Globus pallidus (tissue), 1 donor: ENCODE results near the gene CCDC12.
"Not testable (repeated sequence)": the region's sequence is repeated elsewhere in the genome, so short reads cannot be mapped to it uniquely, and the experiment has no call there.

ENCODE experiments used
- DNase-seq: peaks from one replicate; pipeline ENCODE4 v3.0.0-alpha.2; 2015; ENCODE audit warnings: low spot score

Gene CCDC12

GRCh38 chr3:46922871-46923558, 53.5 kb downstream of the CCDC12 start:
- no peak for DNase-seq

DNA sequence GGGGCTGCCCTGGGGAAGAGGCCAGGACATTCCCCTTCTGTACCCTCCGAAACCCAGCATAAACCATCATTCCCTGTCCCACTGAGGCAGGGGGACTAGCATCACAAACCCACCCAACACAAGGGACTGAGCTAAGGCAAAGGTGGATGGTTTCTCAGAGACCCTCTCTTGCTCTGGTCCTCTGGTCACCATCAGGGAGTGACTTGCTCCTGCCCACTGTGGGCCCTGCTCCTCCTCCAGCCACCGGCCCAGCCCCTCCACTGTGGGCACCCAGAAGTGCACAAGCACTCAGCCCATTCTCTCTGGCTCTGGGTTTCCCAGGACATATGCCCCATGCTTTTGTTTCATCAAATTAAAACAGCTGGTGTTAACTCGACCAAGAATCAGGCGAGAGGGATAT, 54.1 kb downstream of the CCDC12 start:
- DNase-seq, result no peak

GRCh38 chr3:46921871-46922271, 54.7 kb downstream of the CCDC12 start:
- no peak for DNase-seq

GRCh38 chr3:46921041-46921440, 55.5 kb downstream of the CCDC12 start:
- DNase-seq, result no peak

- DNase-seq, result no peak
Measured at GRCh38 chr3:46918634-46919033, 57.9 kb downstream of the CCDC12 start.

DNA sequence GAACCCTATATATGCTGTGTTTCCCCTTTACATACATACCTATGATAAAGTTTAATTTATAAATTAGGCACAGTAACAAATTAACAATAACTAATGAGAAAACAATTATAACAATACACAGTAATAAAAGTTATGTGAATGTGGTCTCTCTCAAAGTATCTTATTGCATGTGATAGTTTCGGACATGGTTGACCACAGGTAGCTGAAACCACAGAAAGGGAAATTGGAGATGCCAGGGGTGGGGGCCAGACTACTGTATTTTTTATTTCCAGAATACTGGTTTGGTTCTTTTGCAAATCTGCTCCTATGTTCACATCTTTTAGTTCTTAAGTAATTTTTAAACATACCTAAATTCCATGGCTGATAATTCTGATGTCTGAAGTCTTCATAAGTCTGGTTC, 58.3 kb downstream of the CCDC12 start:
- no peak for DNase-seq

DNA sequence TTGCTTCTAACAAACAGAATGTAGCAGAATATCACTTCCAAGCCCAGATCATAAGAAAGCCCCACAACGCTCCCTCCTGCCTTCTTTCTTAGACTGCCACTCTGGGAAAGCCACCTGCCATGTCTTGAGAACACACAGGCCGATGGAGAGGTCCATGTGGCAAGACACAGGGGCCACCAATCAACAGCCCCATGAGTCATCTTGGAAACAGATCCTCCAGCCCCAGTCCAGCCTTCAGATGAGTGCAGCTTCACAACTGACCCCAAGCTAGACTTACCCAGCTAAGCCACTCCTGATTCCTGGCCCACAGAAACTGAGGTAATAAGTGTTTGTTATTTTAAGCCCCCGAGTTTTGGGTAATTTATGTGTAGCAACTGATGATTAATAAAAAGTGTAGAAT, 59.3 kb downstream of the CCDC12 start:
- DNase-seq, result no peak

- DNase-seq, result no peak
Measured at GRCh38 chr3:46916799-46917198, 59.7 kb downstream of the CCDC12 start.

GRCh38 chr3:46916278-46916677, 60.3 kb downstream of the CCDC12 start:
- no peak for DNase-seq

DNA sequence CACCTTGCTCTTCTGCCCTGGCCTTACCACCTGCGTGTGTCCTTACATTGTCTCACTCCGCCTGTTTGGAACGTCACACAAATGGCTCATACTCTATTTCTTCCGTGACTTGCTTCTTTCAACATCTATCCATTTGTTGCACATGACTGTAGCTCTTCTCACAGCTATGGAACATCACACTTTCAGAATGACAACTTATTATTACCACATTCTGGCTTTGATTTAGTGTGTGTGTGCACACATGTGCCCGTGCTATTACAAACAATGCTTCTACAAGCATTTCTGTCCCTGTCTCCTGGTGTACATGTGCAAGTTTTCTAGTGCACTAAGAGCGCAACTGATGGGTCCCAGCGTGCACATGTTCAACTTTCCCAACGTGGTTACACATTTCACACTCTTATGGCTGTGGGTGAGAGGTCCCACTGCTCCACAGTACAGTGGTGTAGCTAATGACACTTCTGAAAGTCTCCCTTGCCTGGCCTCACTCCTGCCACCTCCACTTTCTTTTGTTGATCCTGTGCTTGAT, 61.2 kb downstream of the CCDC12 start:
- DNase-seq, result no peak

DNA sequence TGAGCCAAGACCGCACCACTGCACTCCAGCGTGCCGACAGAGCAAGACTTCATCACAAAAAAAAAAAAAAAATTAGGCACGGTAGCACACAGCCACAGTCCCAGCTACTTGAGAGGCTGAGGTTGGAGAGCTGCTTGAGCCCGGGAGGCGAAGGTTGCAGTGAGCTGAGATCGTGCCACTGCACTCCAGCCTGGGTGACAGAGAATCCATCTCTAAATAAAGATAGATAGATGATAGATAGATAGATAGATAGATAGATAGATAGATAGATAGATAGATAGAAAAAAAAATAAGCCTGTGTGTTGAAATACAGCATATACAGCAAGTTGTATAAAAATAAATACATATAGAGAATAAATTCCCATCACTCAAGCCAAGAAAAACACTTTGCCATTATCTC, 61.7 kb downstream of the CCDC12 start:
- no peak for DNase-seq

- DNase-seq, result no peak
Measured at GRCh38 chr3:46913644-46914043, 62.9 kb downstream of the CCDC12 start.

DNA sequence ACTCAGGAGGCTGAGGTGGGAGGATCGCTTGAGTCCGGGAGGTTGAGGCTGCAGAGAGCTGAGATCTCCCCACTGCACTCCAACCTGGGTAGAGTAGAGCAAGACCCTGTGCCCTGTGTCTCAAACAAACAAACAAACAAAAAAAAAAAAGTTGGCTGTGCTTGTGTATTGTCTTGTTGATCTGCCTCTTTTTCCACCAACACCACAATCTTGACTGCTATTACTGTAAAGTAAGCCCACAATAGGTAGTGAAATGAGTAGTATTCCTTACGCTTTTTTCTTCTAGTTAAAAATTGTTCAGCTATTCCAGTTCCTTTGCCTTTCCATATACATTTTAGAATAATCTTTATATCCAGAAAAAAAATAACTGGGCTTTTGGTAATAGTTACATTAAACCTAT, 63.6 kb downstream of the CCDC12 start:
- DNase-seq, result no peak

DNA sequence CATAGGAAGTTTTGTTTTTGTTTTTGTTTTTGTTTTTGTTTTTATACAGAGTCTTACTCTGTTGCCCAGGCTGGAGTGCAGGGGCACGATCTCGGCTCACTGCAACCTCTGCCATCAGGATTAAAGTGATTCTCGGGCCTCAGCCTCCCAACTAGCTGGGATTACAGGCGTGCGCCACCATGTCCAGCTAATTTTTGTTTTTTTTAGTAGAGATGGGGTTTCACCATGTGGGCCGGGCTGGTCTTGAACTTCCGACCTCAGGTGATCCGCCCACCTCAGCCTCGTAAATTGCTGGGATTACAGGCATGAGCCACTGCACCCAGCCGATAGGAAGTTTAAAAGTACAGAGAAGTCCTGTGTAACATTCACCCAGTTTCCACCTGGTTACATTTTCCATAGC, 65.6 kb downstream of the CCDC12 start:
- DNase-seq, result not testable (repeated sequence)

- no peak for DNase-seq
Measured at GRCh38 chr3:46910166-46910760, 66.3 kb downstream of the CCDC12 start.

- peak; percentile 78 for DNase-seq
Measured at GRCh38 chr3:46909535-46910161, 66.9 kb downstream of the CCDC12 start.

DNA sequence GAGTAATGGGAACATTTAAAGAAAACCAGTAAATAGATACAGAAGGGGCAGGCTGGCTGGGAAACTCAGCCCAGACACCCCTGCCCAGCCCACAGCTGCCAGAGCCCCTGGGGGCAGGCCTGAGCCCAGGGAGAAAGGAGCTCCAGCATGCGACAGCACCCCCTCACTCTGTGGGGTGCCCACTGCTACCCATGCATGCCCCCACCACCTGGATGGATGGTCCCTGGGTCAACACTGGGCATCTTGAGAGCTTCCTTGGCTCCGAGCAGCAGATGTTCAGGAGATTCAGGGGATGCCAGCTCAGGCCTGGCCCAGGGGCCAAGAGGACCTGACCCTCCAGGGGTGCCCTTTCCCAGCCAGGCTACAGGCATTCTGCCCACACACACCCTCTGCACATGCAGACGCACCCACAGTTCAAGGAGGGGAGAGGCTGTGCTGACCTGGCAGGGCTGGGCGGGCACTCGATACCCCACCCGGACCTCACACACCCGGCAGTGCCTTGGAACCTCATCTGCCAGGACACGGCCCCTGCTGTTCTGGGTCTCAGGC, 67.5 kb downstream of the CCDC12 start:
- no peak for DNase-seq

GRCh38 chr3:46908294-46908985, 68.1 kb downstream of the CCDC12 start:
- DNase-seq, result no peak

DNA sequence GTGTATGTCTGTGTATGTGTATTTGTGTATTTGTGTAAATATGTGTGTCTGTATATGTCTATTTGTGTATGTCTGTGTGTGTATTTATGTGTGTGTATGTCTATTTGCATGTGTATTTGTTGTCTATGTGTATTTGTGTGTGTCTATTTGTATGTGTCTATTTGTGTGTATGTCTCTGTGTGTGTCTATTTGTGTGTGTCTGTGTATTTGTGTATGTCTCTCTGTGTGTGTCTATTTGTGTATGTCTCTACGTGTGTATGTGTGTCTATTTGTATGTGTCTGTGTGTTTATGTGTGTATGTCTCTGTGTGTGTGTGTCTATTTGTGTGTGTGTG, 68.6 kb downstream of the CCDC12 start:
- no peak for DNase-seq

DNA sequence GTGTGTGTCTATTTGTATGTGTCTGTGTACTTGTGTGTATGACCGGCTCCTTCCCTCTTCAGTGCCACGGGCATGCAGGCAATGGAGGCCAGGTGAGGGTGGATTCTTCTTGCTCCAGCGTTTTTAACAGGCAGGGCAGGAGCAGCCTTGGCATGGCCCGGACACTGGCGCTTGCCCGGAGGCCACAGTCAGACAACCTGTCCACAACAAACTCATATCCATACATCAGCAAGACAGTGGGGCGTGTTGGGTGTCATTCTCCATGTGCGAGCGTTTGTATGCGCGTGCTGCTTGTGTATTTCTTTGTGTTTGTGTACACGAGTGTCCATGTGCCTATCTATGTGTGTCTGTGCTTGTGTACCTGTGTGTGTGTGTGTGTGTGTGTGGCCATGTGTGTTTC, 69.3 kb downstream of the CCDC12 start:
- DNase-seq, result no peak

DNA sequence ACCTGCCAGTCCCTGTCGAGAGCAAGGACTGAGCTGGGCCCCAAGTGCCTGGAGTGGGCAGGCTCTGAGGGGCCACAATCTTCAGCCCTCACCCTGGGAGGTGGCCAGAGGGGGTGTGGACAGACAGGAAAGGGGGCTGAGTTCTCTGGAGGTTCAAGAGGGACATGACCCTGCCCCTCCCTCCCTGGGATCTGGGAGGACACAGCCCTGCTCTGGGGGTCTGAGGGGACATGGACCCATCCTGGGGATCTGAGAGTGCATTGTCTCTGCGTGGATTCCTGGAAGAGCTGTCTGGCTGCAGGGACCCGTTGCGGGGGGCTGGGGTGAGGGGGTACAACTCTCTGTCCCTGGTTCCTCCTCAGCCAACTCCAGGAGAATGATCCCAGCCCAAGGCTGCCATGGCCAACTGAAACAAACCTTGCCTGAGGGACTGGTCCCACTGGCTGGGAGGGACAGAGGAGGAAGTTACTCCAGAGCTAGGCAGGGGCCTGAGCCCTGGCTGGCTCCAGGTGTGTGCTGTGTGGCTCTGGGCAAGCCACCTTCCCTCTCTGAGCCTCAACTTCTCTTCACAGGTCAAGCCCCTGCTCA, 70.0 kb downstream of the CCDC12 start:
- no peak for DNase-seq
